ENCODE measurements around the gene ELAC1. TPM values are rescaled to one million over a fixed set of nuclear protein-coding genes. Genes with fewer than 3 reads are reported as not detected.
A peak's percentile ranks its signal among the peaks of the same experiment; 100 is the strongest.

ELAC1 gene
- total RNA-seq, 1 experiment from 2014 or later = 4.0 TPM

GRCh38 chr18:51017140-51017879 lies 49.5 kb downstream of the ELAC1 start:
- POLR2A ChIA-PET = interaction anchor here (1.4 kb wide), 1 partner anchor 13 kb away, joined by 9 read pairs; the partner anchor contains the start of gene SMAD4
- ATAC-seq = peak; percentile 97
- H3K27ac Mint-ChIP-seq = peak overlapping the region; percentile 94
- TF ChIP-seq ZNF317 (CRISPR knock-in tag; IDR thresholded peaks at IDR 0.05; ENCODE audit: borderline replicate concordance, low read depth) (no peak), E2F5 (CRISPR knock-in tag; IDR thresholded peaks at IDR 0.05) (no peak), NFYB (CRISPR knock-in tag; conservative IDR thresholded peaks at IDR 0.05; ENCODE audit: low read depth) (no peak), ZSCAN18 (CRISPR knock-in tag; IDR thresholded peaks at IDR 0.05) (peak; percentile 79; the same call in 1 of the 2 replicates), FOXK1 (CRISPR knock-in tag; IDR thresholded peaks at IDR 0.05) (no peak), RELA (CRISPR knock-in tag; IDR thresholded peaks at IDR 0.05; ENCODE audit: borderline replicate concordance) (no peak), TEAD1 (CRISPR knock-in tag; IDR thresholded peaks at IDR 0.05) (peak; percentile 31; the same call in 1 of the 2 replicates), IRF1 (CRISPR knock-in tag; IDR thresholded peaks at IDR 0.05) (no peak), MXD4 (CRISPR knock-in tag; IDR thresholded peaks at IDR 0.05; ENCODE audit: borderline replicate concordance) (no peak), ZNF423 (CRISPR knock-in tag; IDR thresholded peaks at IDR 0.05) (peak; percentile 45), NFE2L1 (CRISPR knock-in tag; IDR thresholded peaks at IDR 0.05) (no peak)
- TF ChIP-seq, protein P1, sequence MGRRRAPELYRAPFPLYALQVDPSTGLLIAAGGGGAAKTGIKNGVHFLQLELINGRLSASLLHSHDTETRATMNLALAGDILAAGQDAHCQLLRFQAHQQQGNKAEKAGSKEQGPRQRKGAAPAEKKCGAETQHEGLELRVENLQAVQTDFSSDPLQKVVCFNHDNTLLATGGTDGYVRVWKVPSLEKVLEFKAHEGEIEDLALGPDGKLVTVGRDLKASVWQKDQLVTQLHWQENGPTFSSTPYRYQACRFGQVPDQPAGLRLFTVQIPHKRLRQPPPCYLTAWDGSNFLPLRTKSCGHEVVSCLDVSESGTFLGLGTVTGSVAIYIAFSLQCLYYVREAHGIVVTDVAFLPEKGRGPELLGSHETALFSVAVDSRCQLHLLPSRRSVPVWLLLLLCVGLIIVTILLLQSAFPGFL (CRISPR knock-in tag; IDR thresholded peaks at IDR 0.05; ENCODE audit: borderline replicate concordance) = no peak
- TF ChIP-seq, protein P2, sequence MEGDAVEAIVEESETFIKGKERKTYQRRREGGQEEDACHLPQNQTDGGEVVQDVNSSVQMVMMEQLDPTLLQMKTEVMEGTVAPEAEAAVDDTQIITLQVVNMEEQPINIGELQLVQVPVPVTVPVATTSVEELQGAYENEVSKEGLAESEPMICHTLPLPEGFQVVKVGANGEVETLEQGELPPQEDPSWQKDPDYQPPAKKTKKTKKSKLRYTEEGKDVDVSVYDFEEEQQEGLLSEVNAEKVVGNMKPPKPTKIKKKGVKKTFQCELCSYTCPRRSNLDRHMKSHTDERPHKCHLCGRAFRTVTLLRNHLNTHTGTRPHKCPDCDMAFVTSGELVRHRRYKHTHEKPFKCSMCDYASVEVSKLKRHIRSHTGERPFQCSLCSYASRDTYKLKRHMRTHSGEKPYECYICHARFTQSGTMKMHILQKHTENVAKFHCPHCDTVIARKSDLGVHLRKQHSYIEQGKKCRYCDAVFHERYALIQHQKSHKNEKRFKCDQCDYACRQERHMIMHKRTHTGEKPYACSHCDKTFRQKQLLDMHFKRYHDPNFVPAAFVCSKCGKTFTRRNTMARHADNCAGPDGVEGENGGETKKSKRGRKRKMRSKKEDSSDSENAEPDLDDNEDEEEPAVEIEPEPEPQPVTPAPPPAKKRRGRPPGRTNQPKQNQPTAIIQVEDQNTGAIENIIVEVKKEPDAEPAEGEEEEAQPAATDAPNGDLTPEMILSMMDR (IDR thresholded peaks at IDR 0.05) = no peak
- TF ChIP-seq, protein P3, sequence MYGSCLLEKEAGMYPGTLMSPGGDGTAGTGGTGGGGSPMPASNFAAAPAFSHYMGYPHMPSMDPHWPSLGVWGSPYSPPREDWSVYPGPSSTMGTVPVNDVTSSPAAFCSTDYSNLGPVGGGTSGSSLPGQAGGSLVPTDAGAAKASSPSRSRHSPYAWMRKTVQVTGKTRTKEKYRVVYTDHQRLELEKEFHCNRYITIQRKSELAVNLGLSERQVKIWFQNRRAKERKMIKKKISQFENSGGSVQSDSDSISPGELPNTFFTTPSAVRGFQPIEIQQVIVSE (CRISPR knock-in tag; IDR thresholded peaks at IDR 0.05; ENCODE audit: borderline replicate concordance) = no peak
- TF ChIP-seq, protein P4, sequence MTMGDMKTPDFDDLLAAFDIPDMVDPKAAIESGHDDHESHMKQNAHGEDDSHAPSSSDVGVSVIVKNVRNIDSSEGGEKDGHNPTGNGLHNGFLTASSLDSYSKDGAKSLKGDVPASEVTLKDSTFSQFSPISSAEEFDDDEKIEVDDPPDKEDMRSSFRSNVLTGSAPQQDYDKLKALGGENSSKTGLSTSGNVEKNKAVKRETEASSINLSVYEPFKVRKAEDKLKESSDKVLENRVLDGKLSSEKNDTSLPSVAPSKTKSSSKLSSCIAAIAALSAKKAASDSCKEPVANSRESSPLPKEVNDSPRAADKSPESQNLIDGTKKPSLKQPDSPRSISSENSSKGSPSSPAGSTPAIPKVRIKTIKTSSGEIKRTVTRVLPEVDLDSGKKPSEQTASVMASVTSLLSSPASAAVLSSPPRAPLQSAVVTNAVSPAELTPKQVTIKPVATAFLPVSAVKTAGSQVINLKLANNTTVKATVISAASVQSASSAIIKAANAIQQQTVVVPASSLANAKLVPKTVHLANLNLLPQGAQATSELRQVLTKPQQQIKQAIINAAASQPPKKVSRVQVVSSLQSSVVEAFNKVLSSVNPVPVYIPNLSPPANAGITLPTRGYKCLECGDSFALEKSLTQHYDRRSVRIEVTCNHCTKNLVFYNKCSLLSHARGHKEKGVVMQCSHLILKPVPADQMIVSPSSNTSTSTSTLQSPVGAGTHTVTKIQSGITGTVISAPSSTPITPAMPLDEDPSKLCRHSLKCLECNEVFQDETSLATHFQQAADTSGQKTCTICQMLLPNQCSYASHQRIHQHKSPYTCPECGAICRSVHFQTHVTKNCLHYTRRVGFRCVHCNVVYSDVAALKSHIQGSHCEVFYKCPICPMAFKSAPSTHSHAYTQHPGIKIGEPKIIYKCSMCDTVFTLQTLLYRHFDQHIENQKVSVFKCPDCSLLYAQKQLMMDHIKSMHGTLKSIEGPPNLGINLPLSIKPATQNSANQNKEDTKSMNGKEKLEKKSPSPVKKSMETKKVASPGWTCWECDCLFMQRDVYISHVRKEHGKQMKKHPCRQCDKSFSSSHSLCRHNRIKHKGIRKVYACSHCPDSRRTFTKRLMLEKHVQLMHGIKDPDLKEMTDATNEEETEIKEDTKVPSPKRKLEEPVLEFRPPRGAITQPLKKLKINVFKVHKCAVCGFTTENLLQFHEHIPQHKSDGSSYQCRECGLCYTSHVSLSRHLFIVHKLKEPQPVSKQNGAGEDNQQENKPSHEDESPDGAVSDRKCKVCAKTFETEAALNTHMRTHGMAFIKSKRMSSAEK (CRISPR knock-in tag; IDR thresholded peaks at IDR 0.05; ENCODE audit: borderline replicate concordance) = no peak
- TF ChIP-seq, protein P5, sequence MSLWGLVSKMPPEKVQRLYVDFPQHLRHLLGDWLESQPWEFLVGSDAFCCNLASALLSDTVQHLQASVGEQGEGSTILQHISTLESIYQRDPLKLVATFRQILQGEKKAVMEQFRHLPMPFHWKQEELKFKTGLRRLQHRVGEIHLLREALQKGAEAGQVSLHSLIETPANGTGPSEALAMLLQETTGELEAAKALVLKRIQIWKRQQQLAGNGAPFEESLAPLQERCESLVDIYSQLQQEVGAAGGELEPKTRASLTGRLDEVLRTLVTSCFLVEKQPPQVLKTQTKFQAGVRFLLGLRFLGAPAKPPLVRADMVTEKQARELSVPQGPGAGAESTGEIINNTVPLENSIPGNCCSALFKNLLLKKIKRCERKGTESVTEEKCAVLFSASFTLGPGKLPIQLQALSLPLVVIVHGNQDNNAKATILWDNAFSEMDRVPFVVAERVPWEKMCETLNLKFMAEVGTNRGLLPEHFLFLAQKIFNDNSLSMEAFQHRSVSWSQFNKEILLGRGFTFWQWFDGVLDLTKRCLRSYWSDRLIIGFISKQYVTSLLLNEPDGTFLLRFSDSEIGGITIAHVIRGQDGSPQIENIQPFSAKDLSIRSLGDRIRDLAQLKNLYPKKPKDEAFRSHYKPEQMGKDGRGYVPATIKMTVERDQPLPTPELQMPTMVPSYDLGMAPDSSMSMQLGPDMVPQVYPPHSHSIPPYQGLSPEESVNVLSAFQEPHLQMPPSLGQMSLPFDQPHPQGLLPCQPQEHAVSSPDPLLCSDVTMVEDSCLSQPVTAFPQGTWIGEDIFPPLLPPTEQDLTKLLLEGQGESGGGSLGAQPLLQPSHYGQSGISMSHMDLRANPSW (CRISPR knock-in tag; conservative IDR thresholded peaks at IDR 0.05; ENCODE audit: low read depth) = no peak
- TF ChIP-seq, protein P6, sequence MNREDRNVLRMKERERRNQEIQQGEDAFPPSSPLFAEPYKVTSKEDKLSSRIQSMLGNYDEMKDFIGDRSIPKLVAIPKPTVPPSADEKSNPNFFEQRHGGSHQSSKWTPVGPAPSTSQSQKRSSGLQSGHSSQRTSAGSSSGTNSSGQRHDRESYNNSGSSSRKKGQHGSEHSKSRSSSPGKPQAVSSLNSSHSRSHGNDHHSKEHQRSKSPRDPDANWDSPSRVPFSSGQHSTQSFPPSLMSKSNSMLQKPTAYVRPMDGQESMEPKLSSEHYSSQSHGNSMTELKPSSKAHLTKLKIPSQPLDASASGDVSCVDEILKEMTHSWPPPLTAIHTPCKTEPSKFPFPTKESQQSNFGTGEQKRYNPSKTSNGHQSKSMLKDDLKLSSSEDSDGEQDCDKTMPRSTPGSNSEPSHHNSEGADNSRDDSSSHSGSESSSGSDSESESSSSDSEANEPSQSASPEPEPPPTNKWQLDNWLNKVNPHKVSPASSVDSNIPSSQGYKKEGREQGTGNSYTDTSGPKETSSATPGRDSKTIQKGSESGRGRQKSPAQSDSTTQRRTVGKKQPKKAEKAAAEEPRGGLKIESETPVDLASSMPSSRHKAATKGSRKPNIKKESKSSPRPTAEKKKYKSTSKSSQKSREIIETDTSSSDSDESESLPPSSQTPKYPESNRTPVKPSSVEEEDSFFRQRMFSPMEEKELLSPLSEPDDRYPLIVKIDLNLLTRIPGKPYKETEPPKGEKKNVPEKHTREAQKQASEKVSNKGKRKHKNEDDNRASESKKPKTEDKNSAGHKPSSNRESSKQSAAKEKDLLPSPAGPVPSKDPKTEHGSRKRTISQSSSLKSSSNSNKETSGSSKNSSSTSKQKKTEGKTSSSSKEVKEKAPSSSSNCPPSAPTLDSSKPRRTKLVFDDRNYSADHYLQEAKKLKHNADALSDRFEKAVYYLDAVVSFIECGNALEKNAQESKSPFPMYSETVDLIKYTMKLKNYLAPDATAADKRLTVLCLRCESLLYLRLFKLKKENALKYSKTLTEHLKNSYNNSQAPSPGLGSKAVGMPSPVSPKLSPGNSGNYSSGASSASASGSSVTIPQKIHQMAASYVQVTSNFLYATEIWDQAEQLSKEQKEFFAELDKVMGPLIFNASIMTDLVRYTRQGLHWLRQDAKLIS (CRISPR knock-in tag; IDR thresholded peaks at IDR 0.05; ENCODE audit: borderline replicate concordance) = no peak

More at GRCh38 chr18:51017140-51017879, 49.5 kb downstream of the ELAC1 start:
- Mint-ChIP-seq H3K36me3 (no peaks in the 10 kb centered on the region; the same call in 1 of the 2 replicates), H3K9me3 (peaks cover 19% of the 10 kb centered on the region), H3K4me1 (peaks cover 13% of the 10 kb centered on the region), H3K4me3 (no peak overlapping the region), H3K27me3 (ENCODE audit: low read depth) (no peaks in the 10 kb centered on the region)
- peak; percentile 38 for DNase-seq (ENCODE audit: low spot score)
- CTCF ChIA-PET = interaction anchor here (1.4 kb wide), 1 partner anchor 11 kb away, joined by 3 read pairs; no protein-coding TSS in a partner anchor
